DMS79 (cell line): ENCODE measurements around the gene POLD1.

Source experiments
- DNase-seq: peaks from one replicate; lab custom pipeline; 2025; lab: John Stamatoyannopoulos, UW

The POLD1 gene

DNA sequence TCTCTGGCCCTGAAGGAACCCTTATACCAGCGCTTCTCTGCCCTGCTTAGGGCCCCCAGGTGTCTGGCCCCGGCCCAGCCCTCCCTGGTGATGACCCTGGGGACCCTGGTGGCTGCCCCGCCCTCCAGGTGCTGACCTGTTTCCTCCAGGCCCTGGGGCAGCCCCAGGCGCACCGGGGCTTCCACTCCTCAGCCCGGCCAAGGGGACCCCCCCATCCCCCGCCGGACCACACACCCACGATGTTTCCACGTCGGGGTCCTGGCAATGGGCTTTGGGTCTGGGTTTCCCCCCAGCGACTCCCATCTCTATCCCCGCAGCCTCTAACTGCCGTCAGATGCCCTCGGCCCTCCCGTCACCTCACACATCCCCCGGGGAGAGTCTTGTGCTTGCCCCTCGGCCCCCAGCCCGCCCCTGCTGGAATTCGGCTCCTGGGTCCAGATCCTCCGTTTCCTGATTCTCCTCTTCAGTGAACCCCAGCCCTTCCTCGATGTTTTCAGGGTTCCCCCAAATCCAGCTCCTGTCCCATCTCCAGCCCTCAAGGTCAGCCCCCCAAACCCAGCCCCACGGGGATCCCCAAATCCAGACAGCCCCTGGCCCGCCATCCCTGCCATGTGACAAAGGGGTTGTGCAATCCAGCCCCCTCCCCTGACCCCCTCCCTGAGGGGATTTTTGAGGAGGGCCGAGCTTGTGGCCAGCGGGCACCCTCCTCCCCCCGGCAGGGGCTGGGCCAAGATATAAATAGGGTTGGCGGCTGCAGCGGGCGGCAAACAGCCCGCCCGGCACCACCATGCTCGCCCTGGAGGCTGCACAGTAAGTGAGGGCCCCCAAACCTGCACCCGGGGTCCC, 34.3 kb downstream of the POLD1 start, which contains the start of gene SPIB:
Gene SPIB (plus strand): TSS at position 763 of the 846 bp plus-strand sequence. CDS start 25 bp downstream, at position 788.
- no peak for DNase-seq

DNA sequence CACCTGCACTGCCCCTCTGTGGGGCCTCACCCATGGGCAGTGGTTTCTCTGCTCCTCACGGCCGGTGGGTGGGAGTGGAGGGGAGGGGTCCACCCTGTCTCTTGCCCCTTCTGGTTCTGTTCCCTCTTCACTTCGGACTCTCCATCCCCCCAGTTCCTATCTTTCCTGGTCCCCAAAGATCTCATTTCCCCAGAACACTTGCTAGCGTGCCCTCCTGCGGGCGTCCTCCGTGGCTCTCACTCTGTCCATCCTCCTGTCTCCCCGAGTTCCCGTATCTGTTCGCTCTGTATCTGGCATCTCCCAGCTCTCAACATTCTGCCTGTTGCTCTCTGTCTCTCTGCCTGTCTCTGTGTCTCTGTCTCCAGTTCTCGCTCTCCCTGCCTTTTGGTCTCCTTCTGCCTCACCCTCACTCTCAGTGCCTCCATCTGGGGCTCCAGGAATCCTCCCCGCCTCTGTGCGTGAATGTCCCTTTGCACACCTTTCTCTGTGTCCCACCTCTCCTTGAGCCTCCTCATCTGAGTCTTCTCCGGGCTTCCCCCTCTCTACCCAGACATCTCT, 35.0 kb downstream of the POLD1 start:
- DNase-seq: no peak

DNA sequence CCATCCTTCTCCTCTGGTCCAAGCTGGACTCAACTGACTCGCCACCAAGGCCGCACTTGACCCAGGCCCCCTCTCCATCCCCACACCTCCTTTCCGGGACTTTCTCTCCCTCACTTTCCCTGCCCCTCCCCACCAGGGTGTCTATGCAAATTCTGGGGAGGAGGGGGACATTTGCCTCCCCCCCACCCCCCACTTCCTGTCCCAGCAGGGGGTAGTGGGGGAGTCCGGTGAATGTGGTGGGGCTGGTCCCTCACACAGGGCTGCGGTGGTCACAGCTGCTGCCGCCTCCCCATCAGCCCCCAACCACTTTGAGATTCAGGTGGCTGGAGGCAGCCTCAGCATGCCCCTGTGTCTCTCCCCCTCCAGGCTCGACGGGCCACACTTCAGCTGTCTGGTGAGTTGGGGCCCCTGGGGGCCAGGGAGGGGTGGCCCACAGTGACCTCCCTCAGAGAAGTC, 35.5 kb downstream of the POLD1 start:
- no peak for DNase-seq

DNA sequence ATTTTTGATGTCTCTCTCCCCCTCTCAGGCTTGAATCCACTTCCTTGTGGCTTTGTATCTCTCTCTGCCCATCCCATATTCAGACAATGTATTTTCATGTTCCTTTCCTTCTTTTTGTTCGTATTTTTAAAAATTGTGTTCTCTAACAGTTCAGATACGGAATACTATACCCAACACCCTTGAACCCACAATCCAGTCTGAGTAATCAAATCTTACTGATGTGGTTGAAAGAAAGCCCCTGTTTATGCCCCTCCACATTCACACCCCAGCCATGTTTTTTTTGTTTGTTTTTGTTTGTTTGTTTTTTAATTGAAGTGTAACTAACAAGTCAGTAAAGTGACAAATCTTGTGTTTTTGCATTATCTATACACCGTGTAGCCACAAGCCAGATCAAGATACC, 36.0 kb downstream of the POLD1 start:
- DNase-seq: no peak

- no peak for DNase-seq
Measured at GRCh38 chr19:50420808-50421207, 36.7 kb downstream of the POLD1 start.

- DNase-seq: no peak
Measured at GRCh38 chr19:50422397-50423278, 38.5 kb downstream of the POLD1 start.

- DNase-seq: no peak
Measured at GRCh38 chr19:50423279-50424113, 39.3 kb downstream of the POLD1 start.

- no peak for DNase-seq
Measured at GRCh38 chr19:50425581-50425980, 41.4 kb downstream of the POLD1 start.

DNA sequence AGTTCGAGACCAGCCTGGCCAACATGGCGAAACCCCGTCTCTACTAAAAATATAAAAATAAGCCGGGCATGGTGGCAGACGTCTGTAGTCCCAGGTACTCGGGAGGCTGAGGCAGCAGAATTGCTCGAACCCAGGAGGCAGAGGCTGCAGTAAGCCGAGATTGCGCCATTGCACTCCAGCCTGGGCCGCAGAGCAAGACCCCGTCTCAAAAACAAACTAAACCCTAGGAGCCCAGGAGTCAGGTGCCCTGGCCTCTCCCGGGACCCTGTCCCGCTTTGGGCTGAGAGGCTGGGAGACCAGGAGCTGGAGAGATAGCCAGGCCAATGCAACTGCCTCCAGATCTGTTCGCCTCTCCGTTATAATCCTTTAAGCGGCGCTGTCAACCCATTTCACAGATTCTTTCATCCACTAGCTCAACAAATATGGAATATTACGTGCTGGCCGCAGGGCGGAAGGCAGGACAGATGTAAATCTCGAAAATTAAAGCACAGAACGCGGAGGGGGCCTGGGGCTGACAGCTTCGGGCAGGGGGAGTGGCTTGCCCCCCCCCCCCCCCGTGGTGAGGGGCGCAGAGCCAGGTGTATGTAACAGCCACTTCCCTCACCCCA, 43.3 kb downstream of the POLD1 start:
- DNase-seq: no peak

DNA sequence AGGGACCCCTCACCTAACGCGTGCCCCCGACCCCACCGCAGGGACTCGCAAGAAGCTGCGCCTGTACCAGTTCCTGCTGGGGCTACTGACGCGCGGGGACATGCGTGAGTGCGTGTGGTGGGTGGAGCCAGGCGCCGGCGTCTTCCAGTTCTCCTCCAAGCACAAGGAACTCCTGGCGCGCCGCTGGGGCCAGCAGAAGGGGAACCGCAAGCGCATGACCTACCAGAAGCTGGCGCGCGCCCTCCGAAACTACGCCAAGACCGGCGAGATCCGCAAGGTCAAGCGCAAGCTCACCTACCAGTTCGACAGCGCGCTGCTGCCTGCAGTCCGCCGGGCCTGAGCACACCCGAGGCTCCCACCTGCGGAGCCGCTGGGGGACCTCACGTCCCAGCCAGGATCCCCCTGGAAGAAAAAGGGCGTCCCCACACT, 43.9 kb downstream of the POLD1 start:
- no peak for DNase-seq

DNA sequence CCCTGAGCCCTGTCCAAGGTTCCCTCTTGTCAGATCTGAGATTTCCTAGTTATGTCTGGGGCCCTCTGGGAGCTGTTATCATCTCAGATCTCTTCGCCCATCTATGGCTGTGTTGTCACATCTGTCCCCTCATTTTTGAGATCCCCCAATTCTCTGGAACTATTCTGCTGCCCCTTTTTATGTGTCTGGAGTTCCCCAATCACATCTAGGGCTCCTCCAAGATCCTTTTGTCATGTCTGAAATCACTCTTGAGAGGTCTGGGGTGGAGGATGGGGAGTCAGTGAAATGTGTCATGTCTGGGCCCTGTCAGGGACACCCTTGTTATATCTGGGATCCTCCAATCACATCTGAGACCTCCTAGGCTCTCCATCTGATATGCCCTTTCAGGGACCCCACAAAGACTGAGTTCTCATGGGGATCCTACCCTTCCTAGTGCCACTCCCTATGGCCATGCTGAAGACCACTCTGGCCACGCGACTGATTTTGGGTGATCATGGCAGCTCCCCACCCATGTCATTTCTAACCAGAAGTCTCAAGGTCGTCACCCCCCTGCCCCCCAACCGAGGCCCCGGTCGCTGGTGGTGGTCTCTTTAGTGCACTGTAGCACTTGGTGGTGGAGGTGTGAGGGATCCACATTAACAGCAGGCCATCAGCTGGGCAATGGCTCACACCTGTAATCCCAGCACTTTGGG, 44.8 kb downstream of the POLD1 start:
- no peak for DNase-seq

DNA sequence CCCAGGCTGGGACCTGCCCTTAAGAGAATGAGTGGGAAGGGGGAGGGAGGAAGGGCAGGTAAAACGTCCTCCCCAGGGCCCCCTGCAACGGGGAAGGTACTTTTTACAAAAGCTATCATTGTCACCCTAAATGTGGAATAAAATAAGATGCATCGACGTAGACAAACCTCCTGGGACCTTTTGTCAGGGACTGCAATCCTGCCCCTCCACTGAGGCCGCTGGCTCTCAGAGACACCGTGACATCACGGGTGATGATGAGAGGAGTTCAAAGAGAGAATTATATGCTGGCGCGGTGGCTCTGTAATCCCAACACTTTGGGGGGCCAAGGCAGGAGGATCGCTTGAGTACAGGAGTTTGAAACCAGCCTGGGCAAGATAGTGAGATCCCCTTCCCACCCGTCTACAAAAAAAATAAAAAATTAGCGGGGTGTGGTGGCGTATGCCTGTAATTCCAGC, 46.8 kb downstream of the POLD1 start:
- no peak for DNase-seq

DNA sequence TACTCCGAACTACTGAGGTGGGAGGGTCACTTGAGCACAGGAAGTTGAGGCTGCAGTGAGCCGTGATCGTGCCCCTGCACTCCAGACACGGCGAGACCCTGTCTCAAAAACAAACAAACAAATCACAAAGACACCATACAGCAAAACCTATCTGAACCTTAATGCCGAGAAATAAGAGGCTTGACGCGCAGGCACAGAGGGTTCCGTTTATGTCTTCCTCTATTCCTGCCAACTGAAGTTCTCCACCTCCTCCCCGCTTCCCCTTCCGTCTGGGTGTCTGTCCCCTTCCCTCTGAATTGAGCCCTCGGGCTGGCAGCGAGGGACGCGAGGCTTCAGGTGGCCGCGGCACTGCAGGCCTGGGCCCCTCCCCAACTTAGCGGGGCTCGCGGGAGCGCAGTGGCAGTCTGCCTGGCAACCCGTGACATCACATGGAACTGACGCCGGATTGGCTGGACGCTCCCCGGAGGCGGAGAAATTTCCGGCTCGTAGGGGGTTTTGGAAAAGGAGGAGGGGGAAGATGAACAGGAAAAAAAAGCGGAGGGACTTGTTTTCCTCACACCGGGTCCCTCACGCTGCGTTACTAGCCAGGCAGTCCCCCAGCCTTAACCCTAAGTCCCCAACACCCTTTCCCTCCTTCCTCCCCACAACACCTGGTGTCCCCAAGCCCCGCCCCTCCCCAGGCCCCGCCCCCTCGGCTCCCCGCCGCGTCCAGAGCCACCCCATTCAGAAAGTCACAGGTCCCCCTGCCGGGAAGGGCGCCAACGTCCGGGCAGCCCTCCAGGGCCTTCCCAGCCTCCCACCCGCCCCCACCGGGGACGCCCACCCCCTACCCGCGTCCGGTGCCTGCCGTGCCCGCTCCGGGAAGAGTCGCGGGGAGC, 47.4 kb downstream of the POLD1 start:
- peak; percentile 55 for DNase-seq

- DNase-seq: no peak
Measured at GRCh38 chr19:50432221-50433028, 48.3 kb downstream of the POLD1 start, which contains the start of gene MYBPC2. TSS of gene MYBPC2 (plus strand) at chr19:50432892. CDS start at chr19:50432954, 62 bp downstream.

- no peak for DNase-seq
Measured at GRCh38 chr19:50433201-50434180, 49.3 kb downstream of the POLD1 start.

DNA sequence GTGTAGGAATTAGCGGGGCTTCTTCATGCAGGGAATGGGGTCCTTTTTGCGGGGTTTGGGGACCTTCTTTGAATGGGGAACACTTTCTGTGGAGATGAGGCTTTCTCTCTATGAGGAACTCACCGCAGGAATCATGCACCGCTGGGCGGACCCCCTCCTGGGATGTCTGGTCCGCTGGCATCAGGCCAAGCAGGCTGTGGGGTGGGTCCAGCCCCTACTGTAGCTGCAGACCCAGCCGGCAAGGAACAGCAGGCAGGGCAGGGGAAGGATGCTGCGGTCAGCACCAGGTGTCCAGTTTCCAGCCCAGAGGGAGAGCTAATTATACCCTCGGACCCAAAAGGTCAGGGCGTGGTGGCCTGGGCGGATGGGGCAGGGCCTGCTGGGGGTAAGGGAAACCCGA, 50.4 kb downstream of the POLD1 start:
- no peak for DNase-seq

GRCh38 chr19:50435221-50435620, 51.1 kb downstream of the POLD1 start:
- DNase-seq: no peak
